Osteoblast (primary cell): ENCODE data around the gene APOBEC2. TPM values are rescaled to one million over a fixed set of nuclear protein-coding genes. Genes with fewer than 3 reads are reported as not detected.

Experiments used
- DNase-seq: peaks from one replicate; pipeline ENCODE4 v3.0.0; 2011; ENCODE audit warnings: low spot score, mixed read lengths; ENCODE audit not compliant: insufficient read length; ENCODE audit errors: missing footprints
- H2AFZ ChIP-seq: 2 replicates; pipeline ENCODE4 v1.6.0; 2011; ENCODE audit warnings: mild to moderate bottlenecking, low read length
- H3K27ac ChIP-seq: 2 replicates; pipeline ENCODE4 v1.5.1; 2011; ENCODE audit warnings: mild to moderate bottlenecking, low read depth, low read length, moderate library complexity
- H3K27me3 ChIP-seq: 2 replicates; pipeline ENCODE4 v1.6.0; 2012; ENCODE audit warnings: mild to moderate bottlenecking, control low read depth, inconsistent platforms, low read length, moderate library complexity; ENCODE audit not compliant: insufficient read depth
- H3K36me3 ChIP-seq: 2 replicates; pipeline ENCODE4 v1.5.1; 2011; ENCODE audit warnings: mild to moderate bottlenecking, low read length, control low read depth, moderate library complexity; ENCODE audit not compliant: insufficient read depth
- H3K4me1 ChIP-seq: 2 replicates; pipeline ENCODE4 v1.5.1; 2011; ENCODE audit warnings: mild to moderate bottlenecking, low read length, control low read depth, moderate library complexity; ENCODE audit not compliant: insufficient read depth
- H3K4me2 ChIP-seq: 2 replicates; pipeline ENCODE4 v1.6.0; 2011; ENCODE audit warnings: mild to moderate bottlenecking, low read length; ENCODE audit not compliant: insufficient read depth
- H3K4me3 ChIP-seq: fragments of 200-600 bp; sonication (generic); 3 replicates; pipeline ENCODE4 v1.5.1; 2012; ENCODE audit warnings: mild to moderate bottlenecking, low read length, inconsistent platforms; ENCODE audit not compliant: insufficient read depth
- H3K79me2 ChIP-seq: 2 replicates; pipeline ENCODE4 v1.6.0; 2012; ENCODE audit warnings: mild to moderate bottlenecking, low read length, control low read depth, inconsistent platforms; ENCODE audit not compliant: insufficient read depth
- H3K9me3 ChIP-seq: 2 replicates; pipeline ENCODE4 v1.5.1; 2011; ENCODE audit warnings: low read depth, low read length, control low read depth
- H4K20me1 ChIP-seq: 2 replicates; pipeline ENCODE4 v1.6.0; 2012; ENCODE audit warnings: mild to moderate bottlenecking, low read length, control low read depth; ENCODE audit not compliant: insufficient read depth
- CTCF ChIP-seq: IDR thresholded peaks from 2 replicates; pipeline ENCODE4 v1.5.1; 2011; ENCODE audit warnings: mild to moderate bottlenecking, low read depth, low read length, moderate library complexity; ENCODE audit errors: extremely low read depth
- total RNA-seq: library from RNA; depleted of rRNA; stranded (reverse); fragments of >200 nt; gene quantifications from 2 replicates; pipeline ENCODE4 v1.2.3, GENCODE V29; 2012

The APOBEC2 gene
- total RNA-seq, 1 donor: not detected

GRCh38 chr6:41051873-41052272 lies 1.1 kb upstream of the APOBEC2 start:
- no peaks in the 10 kb centered on the region for H3K36me3 ChIP-seq
- no peak for TF ChIP-seq CTCF
- no peaks in the 10 kb centered on the region for H4K20me1 ChIP-seq
- H2AFZ ChIP-seq: no peak overlapping the region
- H3K27ac ChIP-seq: no peak overlapping the region
- H3K4me1 ChIP-seq: no peaks in the 10 kb centered on the region
- H3K79me2 ChIP-seq: no peaks in the 10 kb centered on the region
- no peak overlapping the region for H3K4me2 ChIP-seq
- peaks cover 7% of the 10 kb centered on the region for H3K27me3 ChIP-seq
- H3K4me3 ChIP-seq: no peak overlapping the region
- H3K9me3 ChIP-seq: no peaks in the 10 kb centered on the region
- DNase-seq: peak; percentile 42

- no peak for TF ChIP-seq CTCF
- no peaks in the 10 kb centered on the region for H3K36me3 ChIP-seq
- no peak overlapping the region for H2AFZ ChIP-seq
- no peak overlapping the region for H3K4me2 ChIP-seq
- peaks cover 7% of the 10 kb centered on the region for H3K27me3 ChIP-seq
- H3K79me2 ChIP-seq: no peaks in the 10 kb centered on the region
- H3K4me3 ChIP-seq: no peak overlapping the region
- H3K9me3 ChIP-seq: no peaks in the 10 kb centered on the region
- no peak overlapping the region for H3K27ac ChIP-seq
- peak; percentile 19 for DNase-seq
- peaks cover 2% of the 10 kb centered on the region for H3K4me1 ChIP-seq
- no peaks in the 10 kb centered on the region for H4K20me1 ChIP-seq
These were observed 1.5 kb downstream of the APOBEC2 start for GRCh38 chr6:41054511-41054910.

- no peaks in the 10 kb centered on the region for H3K9me3 ChIP-seq
- no peak overlapping the region for H3K4me3 ChIP-seq
- no peaks in the 10 kb centered on the region for H3K79me2 ChIP-seq
- H3K36me3 ChIP-seq: no peaks in the 10 kb centered on the region
- peaks cover 2% of the 10 kb centered on the region for H3K4me1 ChIP-seq
- no peak for DNase-seq
- H4K20me1 ChIP-seq: no peaks in the 10 kb centered on the region
- no peak for TF ChIP-seq CTCF
- H3K27ac ChIP-seq: no peak overlapping the region
- H3K27me3 ChIP-seq: peaks cover 7% of the 10 kb centered on the region
- H3K4me2 ChIP-seq: no peak overlapping the region
- H2AFZ ChIP-seq: no peak overlapping the region
These were observed 2.1 kb downstream of the APOBEC2 start for GRCh38 chr6:41055149-41055548.

GRCh38 chr6:41056768-41057490 lies 3.9 kb downstream of the APOBEC2 start:
- Histone ChIP-seq H3K27me3 (peaks cover 7% of the 10 kb centered on the region), H2AFZ (no peak overlapping the region), H3K79me2 (no peaks in the 10 kb centered on the region), H3K4me2 (no peak overlapping the region), H3K4me1 (peaks cover 2% of the 10 kb centered on the region), H4K20me1 (no peaks in the 10 kb centered on the region), H3K9me3 (no peaks in the 10 kb centered on the region), H3K36me3 (no peaks in the 10 kb centered on the region), H3K4me3 (no peak overlapping the region), H3K27ac (no peak overlapping the region)
- no peak for TF ChIP-seq CTCF
- DNase-seq: peak; percentile 58
